Measurements from ENCODE around the gene SHD. TPM values are rescaled to one million over a fixed set of nuclear protein-coding genes. Genes with fewer than 3 reads are reported as not detected.

The SHD gene
- total and polyA plus RNA-seq, 2 of the 8 experiments (the other 6 are each of a cell fraction or from before 2014, with no cell fraction given) = 5.8 to 10.7 TPM

GRCh38 chr19:4267901-4268815 lies 10.9 kb upstream of the SHD start (continued):
- TF ChIP-seq RBBP5 (IDR thresholded peaks at IDR 0.05; ENCODE audit: borderline replicate concordance, low read depth, low read length) (no peak), SP4 (IDR thresholded peaks at IDR 0.05; ENCODE audit: low read length) (no peak), KDM5A (IDR thresholded peaks at IDR 0.05; ENCODE audit: low read length) (no peak)
